HepG2 (cell line): ENCODE measurements around the gene THOP1. TPM values are rescaled to one million over a fixed set of nuclear protein-coding genes. Genes with fewer than 3 reads are reported as not detected.

Experiments used
- CHCHD3 ChIP-seq: sonication (generic); formaldehyde crosslinking; IDR thresholded peaks from 2 replicates; pipeline ENCODE4 v1.8.0; 2022; ENCODE audit warnings: mild to moderate bottlenecking, missing genetic modification reagents, moderate library complexity
- DNMT1 ChIP-seq: sonication (generic); formaldehyde crosslinking; IDR thresholded peaks from 2 replicates; pipeline ENCODE4 v1.5.1; 2020; ENCODE audit warnings: mild to moderate bottlenecking, missing genetic modification reagents
- GPN1 ChIP-seq: sonication (generic); formaldehyde crosslinking; IDR thresholded peaks from 2 replicates; pipeline ENCODE4 v1.5.1; 2020; ENCODE audit warnings: missing genetic modification reagents, borderline replicate concordance
- HNF4G ChIP-seq, 2 experiments: sonication (generic) in 1 of 2; formaldehyde crosslinking in 1 of 2; IDR thresholded peaks; 2 replicates each; pipeline versions ENCODE4 v1.4.0 to v1.6.1; 2011 to 2020; ENCODE audit warnings: borderline replicate concordance in 2 of 2, low read depth in 2 of 2, mild to moderate bottlenecking in 2 of 2, low read length in 1 of 2, missing genetic modification reagents in 1 of 2, moderate library complexity in 1 of 2
- KMT2B ChIP-seq: IDR thresholded peaks from 2 replicates; pipeline ENCODE4 v1.6.1; 2016; ENCODE audit warnings: missing genetic modification reagents, missing compliant biosample characterization
- LCORL ChIP-seq, 2 experiments: fragments of 450-650 bp in 1 of 2; sonication (generic) in 1 of 2; formaldehyde crosslinking in 1 of 2; IDR thresholded peaks; 2 replicates each; pipeline versions ENCODE4 v1.5.0 to v1.6.1; 2017 to 2020; ENCODE audit warnings: antibody characterized with exemption in 1 of 2, missing genetic modification reagents in 1 of 2
- NCOA5 ChIP-seq: sonication (generic); formaldehyde crosslinking; IDR thresholded peaks from 2 replicates; pipeline ENCODE4 v1.4.0; 2020; ENCODE audit warnings: missing genetic modification reagents
- NR2C2 ChIP-seq: sonication (generic); formaldehyde crosslinking; IDR thresholded peaks from 2 replicates; pipeline ENCODE4 v1.4.0; 2020; ENCODE audit warnings: missing genetic modification reagents, mild to moderate bottlenecking, moderate library complexity, borderline replicate concordance
- PITX1 ChIP-seq: sonication (generic); formaldehyde crosslinking; IDR thresholded peaks from 2 replicates; pipeline ENCODE4 v1.5.1; 2020; ENCODE audit warnings: mild to moderate bottlenecking, missing genetic modification reagents
- POLR2AphosphoS5 ChIP-seq: IDR thresholded peaks from 2 replicates; pipeline ENCODE4 v1.6.1; 2012; ENCODE audit warnings: low read depth, low read length
- RAD21 ChIP-seq: fragments of 450-650 bp; formaldehyde crosslinking; IDR thresholded peaks from 2 replicates; pipeline ENCODE4 v1.5.0; 2020; ENCODE audit warnings: mild to moderate bottlenecking
- SCMH1 ChIP-seq: sonication (generic); formaldehyde crosslinking; IDR thresholded peaks from 2 replicates; pipeline ENCODE4 v1.9.0; 2021; ENCODE audit warnings: missing genetic modification reagents, mild to moderate bottlenecking, borderline replicate concordance
- SPEN ChIP-seq: sonication (generic); formaldehyde crosslinking; IDR thresholded peaks from 2 replicates; pipeline ENCODE4 v1.5.1; 2020; ENCODE audit warnings: low read depth, mild to moderate bottlenecking, missing genetic modification reagents
- ZMYM3 ChIP-seq: sonication (generic); formaldehyde crosslinking; IDR thresholded peaks from 2 replicates; pipeline ENCODE4 v1.5.1; 2020; ENCODE audit warnings: mild to moderate bottlenecking, missing genetic modification reagents
- ZNF672 ChIP-seq: sonication (generic); formaldehyde crosslinking; IDR thresholded peaks from 2 replicates; pipeline ENCODE4 v1.8.1; 2022; ENCODE audit warnings: missing genetic modification reagents
- polyA plus RNA-seq, 8 experiments: library from polyadenylated mRNA; depleted of rRNA in 3 of 8; stranded (reverse) in 7 of 8; unstranded in 1 of 8; fragments of >200 nt; fragmentation: Illumina TruSeq in 4 of 8; extraction: Trizol in 4 of 8; gene quantifications; 2 replicates each; pipeline versions ENCODE4 v1.2.1 to v1.2.3, GENCODE V29; 2011 to 2016; ENCODE audit warnings: low read depth in 4 of 8, missing spikeins in 1 of 8, mixed read lengths in 1 of 8; ENCODE audit not compliant: insufficient read depth in 1 of 8
- total RNA-seq, 5 experiments: library from RNA; depleted of rRNA; stranded (reverse); fragments of >200 nt; fragmentation: Illumina TruSeq; extraction: Trizol; gene quantifications; 2 replicates each; pipeline ENCODE4 v1.2.3, GENCODE V29; 2016; ENCODE audit warnings: low read depth in 1 of 5
- TF ChIP-seq, protein P1 (sequence below): sonication (generic); formaldehyde crosslinking; IDR thresholded peaks from 2 replicates; pipeline ENCODE4 v1.8.0; 2023; ENCODE audit warnings: mild to moderate bottlenecking, missing genetic modification reagents
- TF ChIP-seq, protein P2 (sequence below): sonication (generic); formaldehyde crosslinking; IDR thresholded peaks from 2 replicates; pipeline ENCODE4 v1.4.0; 2020; ENCODE audit warnings: missing genetic modification reagents
- TF ChIP-seq, protein P3 (sequence below): sonication (generic); formaldehyde crosslinking; IDR thresholded peaks from 2 replicates; pipeline ENCODE4 v1.5.1; 2020; ENCODE audit warnings: missing genetic modification reagents, mild to moderate bottlenecking, borderline replicate concordance

The THOP1 gene
- total and polyA plus RNA-seq, 2 of the 13 experiments (the other 11 are each of a cell fraction or from before 2014, with no cell fraction given): 74.4 to 116 TPM

DNA sequence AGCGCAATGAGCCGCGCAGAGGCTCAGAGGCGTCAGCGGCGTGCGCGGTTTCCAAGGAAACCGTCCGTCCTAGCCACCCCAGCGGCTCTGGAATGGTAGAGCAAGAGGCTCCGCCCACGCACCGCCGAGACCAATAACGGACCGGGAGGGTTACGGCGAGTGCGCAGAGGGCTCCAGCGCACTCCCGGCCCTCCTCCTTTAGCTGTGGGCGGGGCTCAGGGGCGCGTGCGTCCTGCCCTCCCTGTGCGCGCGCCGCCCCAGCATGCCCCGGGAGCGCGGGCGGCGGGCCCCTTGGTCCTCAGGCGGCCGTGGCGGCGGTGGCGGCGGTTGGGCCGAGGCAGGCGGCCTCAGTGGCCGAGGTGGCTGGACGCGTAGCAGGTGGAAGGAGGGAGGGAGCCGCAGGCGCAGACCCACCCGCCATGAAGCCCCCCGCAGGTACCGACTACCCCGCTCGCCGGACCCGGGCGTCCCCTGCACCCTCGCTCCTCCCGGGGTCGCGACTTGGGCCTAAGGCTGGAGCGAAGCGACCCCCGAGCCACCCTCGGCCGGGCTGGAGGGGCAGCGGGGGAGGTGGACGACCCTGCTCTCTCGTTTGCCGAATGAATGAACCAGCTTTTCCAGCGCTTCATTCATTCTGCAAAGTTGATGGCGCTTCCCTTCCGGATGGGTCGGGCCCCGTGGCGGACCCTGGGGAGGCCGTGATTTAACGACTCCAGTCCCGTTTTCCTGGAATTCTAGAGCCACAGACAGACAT lies at the start of gene THOP1 (continued):
- TF ChIP-seq ZNF672 (no peak), SCMH1 (CRISPR knock-in tag) (no peak), NR2C2 (CRISPR knock-in tag) (peak; percentile 62; the same call in 1 of the 2 replicates), CHCHD3 (CRISPR knock-in tag) (no peak), PITX1 (CRISPR knock-in tag) (0 out of 2 replicates have a peak, but pooled peaks have one; percentile 13), DNMT1 (CRISPR knock-in tag) (0 out of 2 replicates have a peak, but pooled peaks have one; percentile 59), SPEN (CRISPR knock-in tag) (peak; percentile 86; the same call in 1 of the 2 replicates), NCOA5 (CRISPR knock-in tag) (no peak), RAD21 (CRISPR knock-in tag) (peak; percentile 65), GPN1 (CRISPR knock-in tag) (no peak), ZMYM3 (CRISPR knock-in tag) (no peak), KMT2B (CRISPR knock-in tag) (0 out of 2 replicates have a peak, but pooled peaks have one; percentile 48), HNF4G (IDR thresholded peaks at IDR 0.05; ENCODE audit: borderline replicate concordance, low read depth, low read length) (no peak), HNF4G (CRISPR knock-in tag; IDR thresholded peaks at IDR 0.05; ENCODE audit: borderline replicate concordance, low read depth) (0 out of 2 replicates have a peak, but pooled peaks have one; percentile 24), POLR2AphosphoS5 (peak; percentile 57; the same call in 1 of the 2 replicates), LCORL (IDR thresholded peaks at IDR 0.05) (no peak), LCORL (CRISPR knock-in tag; IDR thresholded peaks at IDR 0.05) (peak; percentile 22; the same call in 1 of the 2 replicates)
- TF ChIP-seq, protein P1, sequence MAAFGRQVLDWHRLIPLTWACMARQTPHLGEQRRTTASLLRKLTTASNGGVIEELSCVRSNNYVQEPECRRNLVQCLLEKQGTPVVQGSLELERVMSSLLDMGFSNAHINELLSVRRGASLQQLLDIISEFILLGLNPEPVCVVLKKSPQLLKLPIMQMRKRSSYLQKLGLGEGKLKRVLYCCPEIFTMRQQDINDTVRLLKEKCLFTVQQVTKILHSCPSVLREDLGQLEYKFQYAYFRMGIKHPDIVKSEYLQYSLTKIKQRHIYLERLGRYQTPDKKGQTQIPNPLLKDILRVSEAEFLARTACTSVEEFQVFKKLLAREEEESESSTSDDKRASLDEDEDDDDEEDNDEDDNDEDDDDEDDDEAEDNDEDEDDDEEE (CRISPR knock-in tag): peak; percentile 87
- TF ChIP-seq, protein P2, sequence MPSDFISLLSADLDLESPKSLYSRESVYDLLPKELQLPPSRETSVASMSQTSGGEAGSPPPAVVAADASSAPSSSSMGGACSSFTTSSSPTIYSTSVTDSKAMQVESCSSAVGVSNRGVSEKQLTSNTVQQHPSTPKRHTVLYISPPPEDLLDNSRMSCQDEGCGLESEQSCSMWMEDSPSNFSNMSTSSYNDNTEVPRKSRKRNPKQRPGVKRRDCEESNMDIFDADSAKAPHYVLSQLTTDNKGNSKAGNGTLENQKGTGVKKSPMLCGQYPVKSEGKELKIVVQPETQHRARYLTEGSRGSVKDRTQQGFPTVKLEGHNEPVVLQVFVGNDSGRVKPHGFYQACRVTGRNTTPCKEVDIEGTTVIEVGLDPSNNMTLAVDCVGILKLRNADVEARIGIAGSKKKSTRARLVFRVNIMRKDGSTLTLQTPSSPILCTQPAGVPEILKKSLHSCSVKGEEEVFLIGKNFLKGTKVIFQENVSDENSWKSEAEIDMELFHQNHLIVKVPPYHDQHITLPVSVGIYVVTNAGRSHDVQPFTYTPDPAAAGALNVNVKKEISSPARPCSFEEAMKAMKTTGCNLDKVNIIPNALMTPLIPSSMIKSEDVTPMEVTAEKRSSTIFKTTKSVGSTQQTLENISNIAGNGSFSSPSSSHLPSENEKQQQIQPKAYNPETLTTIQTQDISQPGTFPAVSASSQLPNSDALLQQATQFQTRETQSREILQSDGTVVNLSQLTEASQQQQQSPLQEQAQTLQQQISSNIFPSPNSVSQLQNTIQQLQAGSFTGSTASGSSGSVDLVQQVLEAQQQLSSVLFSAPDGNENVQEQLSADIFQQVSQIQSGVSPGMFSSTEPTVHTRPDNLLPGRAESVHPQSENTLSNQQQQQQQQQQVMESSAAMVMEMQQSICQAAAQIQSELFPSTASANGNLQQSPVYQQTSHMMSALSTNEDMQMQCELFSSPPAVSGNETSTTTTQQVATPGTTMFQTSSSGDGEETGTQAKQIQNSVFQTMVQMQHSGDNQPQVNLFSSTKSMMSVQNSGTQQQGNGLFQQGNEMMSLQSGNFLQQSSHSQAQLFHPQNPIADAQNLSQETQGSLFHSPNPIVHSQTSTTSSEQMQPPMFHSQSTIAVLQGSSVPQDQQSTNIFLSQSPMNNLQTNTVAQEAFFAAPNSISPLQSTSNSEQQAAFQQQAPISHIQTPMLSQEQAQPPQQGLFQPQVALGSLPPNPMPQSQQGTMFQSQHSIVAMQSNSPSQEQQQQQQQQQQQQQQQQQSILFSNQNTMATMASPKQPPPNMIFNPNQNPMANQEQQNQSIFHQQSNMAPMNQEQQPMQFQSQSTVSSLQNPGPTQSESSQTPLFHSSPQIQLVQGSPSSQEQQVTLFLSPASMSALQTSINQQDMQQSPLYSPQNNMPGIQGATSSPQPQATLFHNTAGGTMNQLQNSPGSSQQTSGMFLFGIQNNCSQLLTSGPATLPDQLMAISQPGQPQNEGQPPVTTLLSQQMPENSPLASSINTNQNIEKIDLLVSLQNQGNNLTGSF: no peak; the same call in 1 of the 2 replicates
- TF ChIP-seq, protein P3, sequence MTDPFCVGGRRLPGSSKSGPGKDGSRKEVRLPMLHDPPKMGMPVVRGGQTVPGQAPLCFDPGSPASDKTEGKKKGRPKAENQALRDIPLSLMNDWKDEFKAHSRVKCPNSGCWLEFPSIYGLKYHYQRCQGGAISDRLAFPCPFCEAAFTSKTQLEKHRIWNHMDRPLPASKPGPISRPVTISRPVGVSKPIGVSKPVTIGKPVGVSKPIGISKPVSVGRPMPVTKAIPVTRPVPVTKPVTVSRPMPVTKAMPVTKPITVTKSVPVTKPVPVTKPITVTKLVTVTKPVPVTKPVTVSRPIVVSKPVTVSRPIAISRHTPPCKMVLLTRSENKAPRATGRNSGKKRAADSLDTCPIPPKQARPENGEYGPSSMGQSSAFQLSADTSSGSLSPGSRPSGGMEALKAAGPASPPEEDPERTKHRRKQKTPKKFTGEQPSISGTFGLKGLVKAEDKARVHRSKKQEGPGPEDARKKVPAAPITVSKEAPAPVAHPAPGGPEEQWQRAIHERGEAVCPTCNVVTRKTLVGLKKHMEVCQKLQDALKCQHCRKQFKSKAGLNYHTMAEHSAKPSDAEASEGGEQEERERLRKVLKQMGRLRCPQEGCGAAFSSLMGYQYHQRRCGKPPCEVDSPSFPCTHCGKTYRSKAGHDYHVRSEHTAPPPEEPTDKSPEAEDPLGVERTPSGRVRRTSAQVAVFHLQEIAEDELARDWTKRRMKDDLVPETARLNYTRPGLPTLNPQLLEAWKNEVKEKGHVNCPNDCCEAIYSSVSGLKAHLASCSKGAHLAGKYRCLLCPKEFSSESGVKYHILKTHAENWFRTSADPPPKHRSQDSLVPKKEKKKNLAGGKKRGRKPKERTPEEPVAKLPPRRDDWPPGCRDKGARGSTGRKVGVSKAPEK (CRISPR knock-in tag): no peak
